ENCODE data around the gene TMEM218.

TMEM218 gene

GRCh38 chr11:125053167-125053566 is 58.3 kb downstream of the TMEM218 start:
- DNase-seq (ENCODE audit: low spot score) = no peak

- no peak for DNase-seq (ENCODE audit: low spot score)
Observed at GRCh38 chr11:125052047-125052446, 59.4 kb downstream of the TMEM218 start.

DNA sequence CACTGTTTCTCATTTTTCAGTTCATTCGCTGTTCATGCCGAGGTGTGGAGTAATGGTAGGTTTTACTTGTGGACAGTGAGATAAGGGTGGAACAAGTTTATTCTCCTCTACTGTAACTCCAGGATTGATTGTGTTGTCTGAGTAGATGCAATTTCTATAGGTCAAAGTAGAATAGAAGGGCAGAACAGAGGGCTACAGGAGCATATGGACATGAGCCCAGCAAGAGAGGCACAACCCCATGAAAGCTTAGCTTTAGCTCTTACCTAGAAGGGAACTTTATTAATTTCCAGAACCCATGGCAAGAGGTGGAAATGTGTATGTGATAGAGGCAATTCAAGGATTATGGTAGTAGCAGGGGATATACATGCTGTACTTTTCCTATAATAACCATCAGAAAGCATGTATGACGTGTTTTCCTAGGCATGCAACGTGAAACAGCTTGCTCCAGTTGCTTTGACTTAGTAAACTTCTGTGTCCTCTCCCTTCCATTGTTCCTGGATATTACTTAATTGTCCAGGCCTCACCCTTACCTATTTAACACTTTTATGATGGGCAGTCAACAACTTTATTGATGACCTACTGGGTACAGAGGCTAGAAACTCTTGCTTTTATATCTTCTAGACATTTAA is 62.1 kb downstream of the TMEM218 start:
- DNase-seq (ENCODE audit: low spot score) = no peak

Data from SW480 (cell line).